ENCODE results near the gene EPB41L3. TPM values are rescaled to one million over a fixed set of nuclear protein-coding genes. Genes with fewer than 3 reads are reported as not detected.

Gene EPB41L3
- total RNA-seq, 4 donors from 2014 or later = 21.2 to 39.5 (median 28.3) TPM

- TF ChIP-seq CTCF (IDR thresholded peaks at IDR 0.05) = no peak
- H3K4me3 ChIP-seq (ENCODE audit: low read depth, poor library complexity, severe bottlenecking) = no peak overlapping the region
- intact Hi-C loops (cut with DNase I; ENCODE audit: low total_unique reads) = no loop called here
- no peak for DNase-seq (ENCODE audit: low spot score in 2 of 2)
- WGBS, 2 donors = 77 to 87% methylated on average over 2 of the region's 2 CpGs
Observed at GRCh38 chr18:5425721-5426120, 118.1 kb downstream of the EPB41L3 start.

- TF ChIP-seq CTCF (IDR thresholded peaks at IDR 0.05) (no peak), POLR2A (IDR thresholded peaks at IDR 0.05) (no peak)
- intact Hi-C loops (cut with DNase I; ENCODE audit: low total_unique reads) = loop anchor here (5.0 kb wide), 1 partner anchor 857 kb away; no protein-coding TSS in a partner anchor
- DNase-seq (ENCODE audit: low spot score in 2 of 2) = no peak
- no peak overlapping the region for H3K4me3 ChIP-seq (ENCODE audit: low read depth, poor library complexity, severe bottlenecking)
- WGBS, 2 donors = 62 to 67% methylated on average over 6 of the region's 6 CpGs
Observed at GRCh38 chr18:5424903-5425664, 118.7 kb downstream of the EPB41L3 start.

GRCh38 chr18:5422626-5423025 is 121.2 kb downstream of the EPB41L3 start:
- no peak for DNase-seq (ENCODE audit: low spot score in 2 of 2)
- intact Hi-C loops (cut with DNase I; ENCODE audit: low total_unique reads) = loop anchor here (5.0 kb wide), 1 partner anchor 860 kb away; no protein-coding TSS in a partner anchor
- WGBS, 2 donors = 97 to 99% methylated on average over 3 of the region's 3 CpGs
- no peak overlapping the region for H3K4me3 ChIP-seq (ENCODE audit: low read depth, poor library complexity, severe bottlenecking)
- no peak for TF ChIP-seq CTCF (IDR thresholded peaks at IDR 0.05)
- TF ChIP-seq POLR2A (IDR thresholded peaks at IDR 0.05) = no peak

- WGBS, 2 donors = 84 to 95% methylated on average over 5 of the region's 5 CpGs
- intact Hi-C loops (cut with DNase I; ENCODE audit: low total_unique reads) = loop anchor here (5.0 kb wide), 1 partner anchor 860 kb away; no protein-coding TSS in a partner anchor
- no peak for DNase-seq (ENCODE audit: low spot score in 2 of 2)
- TF ChIP-seq CTCF (IDR thresholded peaks at IDR 0.05) (no peak), POLR2A (IDR thresholded peaks at IDR 0.05) (no peak)
- no peak overlapping the region for H3K4me3 ChIP-seq (ENCODE audit: low read depth, poor library complexity, severe bottlenecking)
Observed at GRCh38 chr18:5421981-5422380, 121.8 kb downstream of the EPB41L3 start.

GRCh38 chr18:5420906-5421305 is 122.9 kb downstream of the EPB41L3 start:
- TF ChIP-seq CTCF (IDR thresholded peaks at IDR 0.05) = no peak
- intact Hi-C loops (cut with DNase I; ENCODE audit: low total_unique reads) = loop anchor here (5.0 kb wide), 1 partner anchor 861 kb away; no protein-coding TSS in a partner anchor
- DNase-seq (ENCODE audit: low spot score in 2 of 2) = peak in 1 of 2 donors; percentile 35
- WGBS, 2 donors = 79 to 85% methylated on average over 3 of the region's 3 CpGs
- H3K4me3 ChIP-seq (ENCODE audit: low read depth, poor library complexity, severe bottlenecking) = no peak overlapping the region
